ENCODE measurements around the gene CBFA2T2.
"Not testable (repeated sequence)": the region's sequence is repeated elsewhere in the genome, so short reads cannot be mapped to it uniquely, and the experiment has no call there.

Gene CBFA2T2

GRCh38 chr20:33508015-33508414, 18.1 kb downstream of the CBFA2T2 start:
- DNase-seq = not testable (repeated sequence)

- DNase-seq = not testable (repeated sequence)
Measured at GRCh38 chr20:33509057-33509456, 19.2 kb downstream of the CBFA2T2 start.

GRCh38 chr20:33511876-33512275, 22.0 kb downstream of the CBFA2T2 start:
- DNase-seq = not testable (repeated sequence)

DNA sequence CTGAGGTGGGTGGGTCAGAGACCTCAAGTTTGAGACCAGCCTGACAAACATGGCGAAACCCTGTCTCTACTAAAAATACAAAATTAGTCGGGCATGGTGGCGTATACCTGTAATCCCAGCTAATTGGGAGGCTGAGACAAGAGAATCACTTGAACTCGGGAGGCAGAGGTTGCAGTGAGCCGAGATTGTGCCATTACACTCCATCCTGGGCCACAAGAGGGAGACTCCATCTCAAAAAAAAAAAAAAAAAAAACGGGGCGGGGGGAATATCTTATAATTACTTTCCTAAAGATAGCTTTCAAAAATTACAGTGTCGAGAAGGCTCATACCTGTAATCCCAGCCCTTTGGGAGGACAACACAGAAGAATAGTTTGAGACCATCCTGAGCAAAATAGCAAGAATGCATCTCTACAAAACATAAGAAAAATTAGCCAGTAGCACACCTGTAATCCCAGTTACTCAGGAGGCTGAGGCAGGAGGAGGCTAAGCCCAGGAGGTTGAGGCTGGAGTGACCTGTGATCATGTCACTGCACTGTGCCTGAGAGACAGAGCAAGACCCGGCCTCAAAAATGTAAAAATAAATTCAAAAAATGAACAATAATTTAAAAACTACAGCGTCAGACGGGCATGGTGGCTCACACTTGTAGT, 25.8 kb downstream of the CBFA2T2 start:
- no peak for DNase-seq

DNA sequence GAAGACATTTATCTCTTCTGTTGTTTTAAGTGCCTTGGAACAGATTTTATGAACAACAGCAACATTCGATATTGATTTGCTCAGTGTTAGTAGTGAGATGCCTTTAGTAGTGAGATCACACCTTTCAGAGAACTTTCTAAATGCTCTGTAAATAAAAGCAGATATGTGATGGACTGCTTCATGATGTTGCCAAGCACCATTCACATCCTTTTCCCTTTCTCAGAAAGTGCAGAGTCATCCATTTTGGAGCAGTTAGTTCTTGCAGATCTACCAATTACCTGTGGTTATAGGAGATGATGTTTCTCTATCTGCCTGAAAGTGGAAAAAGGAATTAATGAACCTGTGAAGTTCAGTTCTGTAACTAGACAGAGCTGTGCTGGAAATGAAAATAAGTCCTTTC, 27.0 kb downstream of the CBFA2T2 start:
- no peak for DNase-seq

DNA sequence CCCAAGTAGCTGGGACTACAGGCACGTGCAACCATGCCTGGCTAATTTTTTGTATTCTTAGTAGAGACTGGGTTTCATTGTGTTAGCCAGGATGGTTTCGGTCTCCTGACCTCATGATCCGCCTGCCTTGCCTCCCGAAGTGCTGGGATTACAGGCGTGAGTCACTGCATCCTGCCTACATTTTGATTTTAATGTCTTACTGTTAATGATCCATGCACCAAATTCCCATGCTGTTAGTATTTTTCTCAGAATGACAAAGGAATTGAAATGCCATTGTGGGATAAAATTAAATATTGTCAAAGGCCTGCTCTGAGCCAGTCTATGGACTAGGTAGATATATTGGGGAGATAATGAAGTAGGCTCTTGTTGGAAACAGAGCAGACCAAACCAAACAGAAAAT, 28.2 kb downstream of the CBFA2T2 start:
- DNase-seq = no peak

- no peak for DNase-seq
Measured at GRCh38 chr20:33521461-33521860, 31.6 kb downstream of the CBFA2T2 start.

- no peak for DNase-seq
Measured at GRCh38 chr20:33522256-33522820, 32.4 kb downstream of the CBFA2T2 start.

DNA sequence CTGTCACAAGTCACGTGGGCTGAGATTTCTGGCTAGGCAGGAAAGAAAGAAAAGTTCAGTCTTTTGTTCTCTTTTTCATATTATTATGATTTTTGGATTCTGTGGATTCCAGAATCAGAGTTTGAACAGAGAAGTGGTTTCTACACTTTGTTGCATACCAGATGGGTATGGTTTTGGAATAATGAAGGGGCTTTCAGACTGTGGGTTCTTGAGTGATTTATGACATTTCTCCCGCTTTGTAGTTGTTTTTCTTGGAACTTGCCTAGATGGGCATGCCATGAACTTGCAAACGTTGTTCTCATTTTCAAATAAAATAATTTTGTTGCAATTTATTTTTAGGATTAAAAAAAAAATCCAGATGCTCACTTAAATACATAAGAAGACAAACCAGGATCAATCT, 34.4 kb downstream of the CBFA2T2 start:
- no peak for DNase-seq

- DNase-seq = no peak
Measured at GRCh38 chr20:33526769-33527168, 36.9 kb downstream of the CBFA2T2 start.

DNA sequence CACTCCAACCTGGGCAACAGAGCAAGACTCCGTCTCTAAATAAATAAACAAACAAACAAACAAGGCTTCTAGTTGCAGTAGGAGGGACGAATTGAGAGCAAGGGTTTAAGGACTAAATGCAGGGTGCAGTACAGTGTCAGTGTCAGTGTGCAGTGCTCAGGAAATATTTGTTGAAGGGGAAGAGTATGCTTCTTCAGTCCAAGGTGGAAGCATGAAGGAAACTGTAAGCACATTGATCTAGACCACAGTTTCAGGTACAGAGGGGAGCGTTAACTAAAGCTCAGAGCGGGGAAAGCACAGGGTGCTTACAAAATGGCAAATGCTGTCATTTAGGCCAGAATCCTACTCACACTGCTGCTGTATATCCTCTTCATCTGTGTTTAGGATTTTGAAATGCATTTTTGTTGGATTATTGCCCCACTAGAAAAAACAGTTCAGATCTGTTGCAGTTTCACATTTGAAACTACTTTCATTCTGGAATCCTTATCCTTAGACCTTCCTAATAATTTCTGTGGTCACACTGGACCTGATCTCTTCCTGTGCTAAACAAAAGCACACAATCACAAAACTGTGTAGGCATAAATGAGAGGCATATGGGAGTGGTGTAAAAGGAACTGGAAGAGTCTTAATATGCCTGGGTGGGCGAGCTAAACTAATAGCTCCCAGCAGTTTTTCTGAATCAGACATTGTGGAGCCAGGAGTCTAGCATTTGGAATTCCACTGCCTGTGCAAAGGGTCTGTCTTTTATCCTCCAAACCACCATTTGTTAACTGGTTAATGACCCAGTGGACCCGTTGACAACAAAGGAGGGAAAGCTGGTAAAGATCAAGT, 41.4 kb downstream of the CBFA2T2 start:
- DNase-seq = no peak

GRCh38 chr20:33531885-33532284, 42.0 kb downstream of the CBFA2T2 start:
- no peak for DNase-seq

GRCh38 chr20:33532753-33533459, 43.0 kb downstream of the CBFA2T2 start:
- DNase-seq = no peak

GRCh38 chr20:33535717-33536116, 45.8 kb downstream of the CBFA2T2 start:
- DNase-seq = not testable (repeated sequence)

DNA sequence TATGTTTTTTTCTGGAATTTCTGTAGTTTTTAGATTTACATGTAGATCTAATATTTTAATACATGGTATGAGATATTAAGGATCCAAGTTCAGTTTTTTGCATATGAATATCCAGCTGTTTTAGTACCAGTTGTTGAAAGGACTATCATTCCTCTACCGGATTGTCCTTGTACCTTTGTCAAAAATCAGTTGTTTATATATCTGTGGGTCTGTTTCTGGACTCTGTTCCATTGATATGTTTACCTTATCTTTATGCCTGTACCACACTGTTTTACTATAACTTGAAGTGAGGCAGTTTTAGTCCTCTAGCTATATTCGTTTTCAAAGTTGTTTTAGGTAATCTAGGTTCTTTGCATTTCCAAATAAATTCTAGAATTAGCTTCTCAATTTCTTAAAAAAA, 47.7 kb downstream of the CBFA2T2 start:
- no peak for DNase-seq

DNA sequence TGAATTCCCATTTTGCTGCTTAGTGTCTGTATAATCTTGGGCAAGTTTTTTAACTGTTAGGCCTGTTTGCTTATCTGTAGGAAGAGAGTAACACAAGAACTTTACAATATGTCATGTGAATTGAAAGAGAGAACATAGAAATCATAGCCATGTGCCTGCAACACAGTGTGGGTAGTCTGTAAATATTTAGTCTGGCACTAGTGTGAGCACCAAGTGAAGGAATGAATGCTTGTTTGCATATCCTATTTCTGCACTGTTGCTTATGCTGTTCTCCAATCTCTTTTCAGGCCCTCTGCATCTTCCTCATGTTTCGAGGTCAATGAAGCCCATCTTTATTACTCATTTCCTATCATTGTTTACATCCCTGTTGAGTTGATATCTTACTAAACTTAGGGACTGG, 49.2 kb downstream of the CBFA2T2 start:
- DNase-seq = no peak

- DNase-seq = no peak
Measured at GRCh38 chr20:33540427-33540826, 50.5 kb downstream of the CBFA2T2 start.

- no peak for DNase-seq
Measured at GRCh38 chr20:33541074-33541473, 51.2 kb downstream of the CBFA2T2 start.

- no peak for DNase-seq
Measured at GRCh38 chr20:33541797-33542196, 51.9 kb downstream of the CBFA2T2 start.

DNA sequence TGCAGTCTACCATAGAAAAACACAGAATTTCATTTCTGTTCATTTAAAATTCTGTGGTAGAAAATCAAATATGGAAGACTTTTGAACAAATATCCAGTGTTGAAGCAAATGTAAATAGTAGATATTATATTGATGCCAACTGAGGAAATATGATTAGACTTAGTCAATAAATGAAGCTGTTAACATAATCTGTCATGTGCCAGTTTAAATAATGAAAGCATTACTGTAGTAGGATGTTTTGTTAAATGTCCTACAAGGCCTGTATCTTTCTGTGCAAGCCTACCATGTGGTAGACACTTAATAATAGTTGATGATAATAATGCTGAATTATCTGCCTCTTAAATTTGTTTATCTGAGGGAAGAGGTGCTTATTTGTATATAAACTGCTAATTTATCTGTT, 55.9 kb downstream of the CBFA2T2 start:
- no peak for DNase-seq

- no peak for DNase-seq
Measured at GRCh38 chr20:33549229-33549999, 59.5 kb downstream of the CBFA2T2 start.

DNA sequence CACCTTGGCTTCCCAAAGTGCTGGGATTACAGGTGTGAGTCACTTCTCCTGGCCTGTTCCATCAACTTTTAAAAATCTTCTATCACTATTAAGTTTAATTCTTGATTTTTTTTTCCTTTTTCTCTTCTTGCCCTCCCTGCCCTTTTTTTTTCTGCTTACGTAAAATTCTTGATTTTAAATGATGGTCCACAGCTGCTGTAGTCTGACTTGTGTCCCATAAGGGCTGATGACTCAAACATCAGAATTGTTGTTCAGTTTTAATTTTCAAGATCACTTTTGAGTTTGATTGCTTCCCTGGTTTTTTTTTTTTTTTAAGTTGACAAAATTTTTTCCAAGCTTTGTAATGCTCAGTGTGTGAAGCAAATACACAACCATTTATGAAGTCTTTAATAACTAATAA, 61.9 kb downstream of the CBFA2T2 start:
- no peak for DNase-seq

GRCh38 chr20:33552519-33552918, 62.6 kb downstream of the CBFA2T2 start:
- no peak for DNase-seq

Data from CD4-positive, alpha-beta T cell treated with Interleukin-10 for 1 hour (primary cell).